HCT116 (cell line): ENCODE data around the gene CFAP97. TPM values are rescaled to one million over a fixed set of nuclear protein-coding genes. Genes with fewer than 3 reads are reported as not detected.
A peak's percentile ranks its signal among the peaks of the same experiment; 100 is the strongest.

Source experiments
- ATAC-seq: fragments of 200-7000 bp; cut with Tn5 transposase; 2 replicates; pipeline ENCODE4 v1.9.1; 2020; ENCODE audit warnings: mild to moderate bottlenecking, moderate library complexity
- BruUV-seq: library from RNA; stranded (reverse); fragments of 400-500 nt; replicated peaks from 2 replicates; lab custom pipeline; 2021; lab: Mats Ljungman, UMichigan
- CTCF ChIA-PET: fragments of 300-600 bp; sonication (Branson Sonifier 250); formaldehyde crosslinking; loops from one replicate; lab custom pipeline; 2021; ENCODE audit warnings: antibody characterized with exemption; lab: Charles Lee
- POLR2A ChIA-PET: fragments of 300-600, 350-600 bp; sonication (Branson Sonifier 250); formaldehyde crosslinking; loops from one replicate; lab custom pipeline; 2021; ENCODE audit warnings: antibody characterized with exemption; lab: Charles Lee
- RAD21 ChIA-PET, 2 experiments: fragments of 300-600 bp; sonication (Branson Sonifier 250); formaldehyde crosslinking; loops; one replicate each; lab custom pipeline; 2023; ENCODE audit warnings: low total read pairs in 2 of 2; ENCODE audit not compliant: uncharacterized antibody in 2 of 2, unreplicated experiment in 2 of 2, low non-redundant PET in 1 of 2; lab: Charles Lee
- DNase-seq: peaks from one replicate; pipeline ENCODE4 v3.0.0-alpha.2; 2010; ENCODE audit warnings: low read depth, low spot score
- H2AFZ ChIP-seq: fragments of 200-600 bp; shearing (Covaris generic), sonication (generic); 2 replicates; pipeline ENCODE4 v1.6.1; 2017; ENCODE audit warnings: low read depth, mixed run types, mixed read lengths, antibody characterized with exemption, low read length; ENCODE audit not compliant: poor library complexity, severe bottlenecking
- H3K27ac ChIP-seq: 2 replicates; pipeline ENCODE4 v1.5.1; 2012; ENCODE audit warnings: low read depth, low read length
- H3K27me3 ChIP-seq: fragments of 200-600 bp; sonication (generic); 2 replicates; pipeline ENCODE4 v1.6.1; 2016; ENCODE audit warnings: mixed run types, low read length, mixed read lengths; ENCODE audit not compliant: insufficient read depth
- H3K36me3 ChIP-seq, 2 experiments: fragments of 200-500 bp in 1 of 2; fragments of 200-600 bp in 1 of 2; sonication (Bioruptor generic) in 1 of 2; sonication (generic) in 1 of 2; 2 replicates each; pipeline versions ENCODE4 v1.5.1 to v1.6.1; 2014 to 2016; ENCODE audit warnings: low read length in 2 of 2, inconsistent platforms in 1 of 2, mixed read lengths in 1 of 2, mixed run types in 1 of 2; ENCODE audit not compliant: insufficient read depth in 2 of 2, control insufficient read depth in 1 of 2
- H3K4me1 ChIP-seq, 2 experiments: fragments of 200-600 bp in 1 of 2; sonication (generic) in 1 of 2; 2 replicates each; pipeline versions ENCODE4 v1.5.1 to v1.6.1; 2012 to 2017; ENCODE audit warnings: low read length in 2 of 2, inconsistent platforms in 1 of 2, mild to moderate bottlenecking in 1 of 2, mixed read lengths in 1 of 2, mixed run types in 1 of 2, moderate library complexity in 1 of 2; ENCODE audit not compliant: insufficient read depth in 2 of 2, control insufficient read depth in 1 of 2
- H3K4me2 ChIP-seq: fragments of 200-600 bp; sonication (generic); 2 replicates; pipeline ENCODE4 v1.6.1; 2017; ENCODE audit warnings: mixed run types, low read length, mixed read lengths
- H3K4me3 ChIP-seq, 2 experiments: fragments of 200-600 bp in 1 of 2; sonication (generic) in 1 of 2; replicated peaks in 1 of 2; 2 replicates each; pipeline ENCODE4 v1.5.1; 2011 to 2016; ENCODE audit warnings: low read length in 2 of 2, control low read depth in 1 of 2, low read depth in 1 of 2, mild to moderate bottlenecking in 1 of 2, mixed read lengths in 1 of 2, mixed run types in 1 of 2
- H3K79me2 ChIP-seq: fragments of 200-600 bp; sonication (generic); 2 replicates; pipeline ENCODE4 v1.6.1; 2017; ENCODE audit warnings: mild to moderate bottlenecking, mixed run types, low read length, moderate library complexity, mixed read lengths; ENCODE audit not compliant: insufficient read depth
- H3K9ac ChIP-seq: fragments of 200-600 bp; sonication (generic); 2 replicates; pipeline ENCODE4 v1.6.1; 2016; ENCODE audit warnings: low read length, mixed read lengths
- H3K9me2 ChIP-seq: fragments of 200-600 bp; sonication (generic), shearing (Covaris generic); 2 replicates; pipeline ENCODE4 v1.6.1; 2017; ENCODE audit warnings: mixed run types, mild to moderate bottlenecking, moderate library complexity; ENCODE audit not compliant: insufficient read depth
- H3K9me3 ChIP-seq, 2 experiments: fragments of 200-500 bp in 1 of 2; fragments of 200-600 bp in 1 of 2; sonication (Bioruptor generic) in 1 of 2; sonication (generic) in 1 of 2; 2 replicates each; pipeline ENCODE4 v1.6.1; 2014 to 2017; ENCODE audit warnings: low read length in 2 of 2, mixed read lengths in 2 of 2, inconsistent platforms in 1 of 2, low read depth in 1 of 2, mild to moderate bottlenecking in 1 of 2, mixed run types in 1 of 2, moderate library complexity in 1 of 2; ENCODE audit not compliant: control insufficient read depth in 1 of 2, insufficient read depth in 1 of 2
- H4K20me1 ChIP-seq: fragments of 200-600 bp; sonication (generic), shearing (Covaris generic); 2 replicates; pipeline ENCODE4 v1.6.1; 2017; ENCODE audit warnings: mixed run types, mild to moderate bottlenecking, moderate library complexity; ENCODE audit not compliant: insufficient read depth
- CTCF ChIP-seq, 3 experiments: fragments of 200-600 bp in 1 of 3; sonication (generic) in 1 of 3; IDR thresholded peaks in 2 of 3; conservative IDR thresholded peaks in 1 of 3; 2 replicates each; pipeline ENCODE4 v1.5.1; 2012 to 2017; ENCODE audit warnings: low read depth in 2 of 3, low read length in 2 of 3, antibody characterized with exemption in 1 of 3, borderline replicate concordance in 1 of 3, control low read depth in 1 of 3, mild to moderate bottlenecking in 1 of 3, mixed read lengths in 1 of 3, mixed run types in 1 of 3, moderate library complexity in 1 of 3; ENCODE audit not compliant: insufficient read depth in 1 of 3
- EZH2 ChIP-seq: fragments of 200-600 bp; sonication (generic); IDR thresholded peaks from 2 replicates; pipeline ENCODE4 v1.6.1; 2017; ENCODE audit warnings: antibody characterized with exemption, mixed run types
- EZH2phosphoT487 ChIP-seq: fragments of 200-600 bp; IDR thresholded peaks from 2 replicates; pipeline ENCODE4 v1.6.1; 2018; ENCODE audit warnings: antibody characterized with exemption, borderline replicate concordance
- FOSL1 ChIP-seq: IDR thresholded peaks from 2 replicates; pipeline ENCODE4 v1.6.1; 2012; ENCODE audit warnings: low read depth
- POLR2A ChIP-seq: IDR thresholded peaks from 2 replicates; pipeline ENCODE4 v1.7.0; 2011; ENCODE audit warnings: borderline replicate concordance; ENCODE audit not compliant: insufficient read depth, insufficient read length; ENCODE audit errors: extremely low read depth
- POLR2AphosphoS5 ChIP-seq: IDR thresholded peaks from 2 replicates; pipeline ENCODE4 v1.6.1; 2011; ENCODE audit warnings: mild to moderate bottlenecking, low read depth, low read length, moderate library complexity
- RAD21 ChIP-seq: IDR thresholded peaks from 2 replicates; pipeline ENCODE4 v1.6.1; 2012; ENCODE audit warnings: low read depth, mild to moderate bottlenecking
- REST ChIP-seq: IDR thresholded peaks from 2 replicates; pipeline ENCODE4 v1.6.1; 2012; ENCODE audit warnings: low read depth
- SIN3A ChIP-seq: IDR thresholded peaks from 2 replicates; pipeline ENCODE4 v1.6.1; 2012; ENCODE audit warnings: low read depth
- SRF ChIP-seq: IDR thresholded peaks from 2 replicates; pipeline ENCODE4 v1.6.1; 2012; ENCODE audit warnings: low read depth
- YY1 ChIP-seq: IDR thresholded peaks from 2 replicates; pipeline ENCODE4 v1.6.1; 2011; ENCODE audit warnings: low read length, low read depth, moderate library complexity, mild to moderate bottlenecking; ENCODE audit not compliant: insufficient replicate concordance; ENCODE audit errors: extremely low read depth
- ZNF274 ChIP-seq: fragments of 200-500 bp; sonication (Bioruptor generic); IDR thresholded peaks from 2 replicates; pipeline ENCODE4 v1.6.1; 2014; ENCODE audit warnings: mild to moderate bottlenecking, low read depth, low read length, inconsistent platforms
- intact Hi-C: fragments of 100-400 bp; cut with micrococcal nuclease; formaldehyde crosslinking; loops from 2 replicates; pipeline ENCODE4 v1.10.0; 2022
- total RNA-seq: library from RNA; stranded (reverse); gene quantifications from one replicate; pipeline ENCODE4 v1.2.1, GENCODE V29; 2021; ENCODE audit not compliant: unreplicated experiment

Gene CFAP97
- total RNA-seq, 1 experiment from 2014 or later, result 57.7 TPM

GRCh38 chr4:185117300-185117934 lies 86.4 kb downstream of the CFAP97 start (continued):
- TF ChIP-seq REST, result no peak

- peak overlapping the region; percentile 97 for H2AFZ ChIP-seq
- ChIA-PET RAD21 (no interaction called here), CTCF (interaction anchor here (1.3 to 1.9 kb wide), 2 partner anchors 19 to 20 kb away, joined by 4 to 11 read pairs; no protein-coding TSS in a partner anchor), POLR2A (interaction anchor here (1.3 kb wide), 1 partner anchor 19 kb away, joined by 3 read pairs; no protein-coding TSS in a partner anchor)
- H3K79me2 ChIP-seq, result no peaks in the 10 kb centered on the region
- intact Hi-C loops, result loop anchor here (10.0 kb wide), 1 partner anchor 189 kb away; no protein-coding TSS in a partner anchor
- peak overlapping the region; percentile 13; the same call in 1 of the 2 replicates for H3K4me2 ChIP-seq
- no peaks in the 10 kb centered on the region for H3K36me3 ChIP-seq
- no peaks in the 10 kb centered on the region for H3K27me3 ChIP-seq
- no peak for ATAC-seq
- no peak overlapping the region for H3K9ac ChIP-seq
- peaks cover 27 to 51% of the 10 kb centered on the region in 2 experiments for H3K4me1 ChIP-seq
- BruUV-seq, result no TSS peak
- H4K20me1 ChIP-seq, result no peaks in the 10 kb centered on the region
- DNase-seq, result no peak
- H3K9me3 ChIP-seq, result no peaks in the 10 kb centered on the region
- H3K27ac ChIP-seq, result no peak overlapping the region
- H3K9me2 ChIP-seq, result no peaks in the 10 kb centered on the region
- H3K4me3 ChIP-seq, result no peak overlapping the region
- TF ChIP-seq SRF, result no peak
- TF ChIP-seq YY1, result no peak
- no peak for TF ChIP-seq REST
- no peak for TF ChIP-seq ZNF274
- no peak for TF ChIP-seq RAD21
- no peak for TF ChIP-seq SIN3A
- no peak for TF ChIP-seq FOSL1
- no peak for TF ChIP-seq CTCF (IDR thresholded peaks at IDR 0.05 in 2 of 3, conservative IDR thresholded peaks at IDR 0.05 in 1 of 3; ENCODE audit: borderline replicate concordance in 1 of 3, insufficient read depth in 1 of 3, low read depth in 2 of 3, low read length in 2 of 3)
- TF ChIP-seq EZH2phosphoT487, result no peak
- no peak for TF ChIP-seq POLR2AphosphoS5
- TF ChIP-seq EZH2, result no peak
- TF ChIP-seq POLR2A, result no peak
Observed at GRCh38 chr4:185115827-185116232, 88.0 kb downstream of the CFAP97 start.
